Cardiac muscle cell (in vitro differentiated cells and primary cell): ENCODE results near the gene CERS6. TPM values are rescaled to one million over a fixed set of nuclear protein-coding genes. Genes with fewer than 3 reads are reported as not detected.
"Not testable (repeated sequence)": the region's sequence is repeated elsewhere in the genome, so short reads cannot be mapped to it uniquely, and the experiment has no call there.

Experiments used
- DNase-seq, 2 donors: peaks; one replicate each; pipeline versions ENCODE4 v3.0.0 to v3.0.0-alpha.2; 2010 to 2017; ENCODE audit warnings: low read depth in 1 of 2, low spot score in 1 of 2
- H3K27ac ChIP-seq: fragments of 200-600 bp; sonication (generic); 2 replicates; pipeline ENCODE4 v1.5.1; 2016
- H3K27me3 ChIP-seq: fragments of 200-600 bp; sonication (generic); 2 replicates; pipeline ENCODE4 v1.6.0; 2016; ENCODE audit warnings: control low read depth
- H3K36me3 ChIP-seq: fragments of 200-600 bp; sonication (generic); 2 replicates; pipeline ENCODE4 v1.5.1; 2016; ENCODE audit warnings: control low read depth
- H3K4me1 ChIP-seq: fragments of 200-600 bp; sonication (generic); 2 replicates; pipeline ENCODE4 v1.8.1; 2017; ENCODE audit warnings: low read depth, mild to moderate bottlenecking, mixed run types
- H3K4me3 ChIP-seq: fragments of 200-600 bp; sonication (generic); 2 replicates; pipeline ENCODE4 v1.5.1; 2016; ENCODE audit warnings: mild to moderate bottlenecking
- H3K9me3 ChIP-seq: fragments of 200-600 bp; sonication (generic); 2 replicates; pipeline ENCODE4 v1.5.1; 2017; ENCODE audit warnings: low read depth, mild to moderate bottlenecking, control low read depth
- polyA plus RNA-seq: library from polyadenylated mRNA; unstranded; fragments of >200 nt; fragmentation: Nextera tagmentation; extraction: Ambion mirVana; gene quantifications from 2 replicates; pipeline ENCODE4 v1.2.1, GENCODE V29; 2016
- total RNA-seq: library from RNA; depleted of rRNA; stranded (reverse); fragments of >200 nt; gene quantifications from 2 replicates; pipeline ENCODE4 v1.2.3, GENCODE V29; 2016
- TF ChIP-seq, protein P1 (sequence below): IDR thresholded peaks from 2 replicates; pipeline ENCODE4 v1.5.1; 2012; ENCODE audit warnings: low read depth, mild to moderate bottlenecking, low read length

The CERS6 gene
- total and polyA plus RNA-seq, 2 experiments from 2014 or later, result 17.1 to 26.6 TPM

DNA sequence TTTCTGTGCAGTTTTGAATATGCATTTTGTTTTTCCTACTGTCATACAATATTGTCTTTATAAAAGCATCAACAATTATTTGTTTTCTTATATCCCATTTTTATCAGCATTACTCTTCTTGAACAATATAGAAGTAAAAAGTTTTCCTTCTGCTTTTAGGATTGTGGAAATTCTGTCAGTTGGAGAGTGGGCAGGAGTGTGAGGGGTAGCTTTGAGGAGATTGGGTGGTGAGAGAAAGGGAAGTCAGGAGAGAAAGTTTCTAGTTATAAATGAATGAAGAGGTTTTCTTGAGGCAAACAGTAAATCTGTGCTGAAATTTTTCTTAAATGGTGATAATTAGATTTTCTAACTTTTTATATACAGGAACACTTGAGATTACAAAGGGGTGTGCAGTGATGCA, 194.7 kb downstream of the CERS6 start:
- Histone ChIP-seq H3K36me3 (no peaks in the 10 kb centered on the region), H3K27ac (no peak overlapping the region), H3K4me3 (no peak overlapping the region), H3K4me1 (peaks cover 21% of the 10 kb centered on the region), H3K9me3 (no peaks in the 10 kb centered on the region), H3K27me3 (no peaks in the 10 kb centered on the region)
- no peak for DNase-seq
- TF ChIP-seq, protein P1, sequence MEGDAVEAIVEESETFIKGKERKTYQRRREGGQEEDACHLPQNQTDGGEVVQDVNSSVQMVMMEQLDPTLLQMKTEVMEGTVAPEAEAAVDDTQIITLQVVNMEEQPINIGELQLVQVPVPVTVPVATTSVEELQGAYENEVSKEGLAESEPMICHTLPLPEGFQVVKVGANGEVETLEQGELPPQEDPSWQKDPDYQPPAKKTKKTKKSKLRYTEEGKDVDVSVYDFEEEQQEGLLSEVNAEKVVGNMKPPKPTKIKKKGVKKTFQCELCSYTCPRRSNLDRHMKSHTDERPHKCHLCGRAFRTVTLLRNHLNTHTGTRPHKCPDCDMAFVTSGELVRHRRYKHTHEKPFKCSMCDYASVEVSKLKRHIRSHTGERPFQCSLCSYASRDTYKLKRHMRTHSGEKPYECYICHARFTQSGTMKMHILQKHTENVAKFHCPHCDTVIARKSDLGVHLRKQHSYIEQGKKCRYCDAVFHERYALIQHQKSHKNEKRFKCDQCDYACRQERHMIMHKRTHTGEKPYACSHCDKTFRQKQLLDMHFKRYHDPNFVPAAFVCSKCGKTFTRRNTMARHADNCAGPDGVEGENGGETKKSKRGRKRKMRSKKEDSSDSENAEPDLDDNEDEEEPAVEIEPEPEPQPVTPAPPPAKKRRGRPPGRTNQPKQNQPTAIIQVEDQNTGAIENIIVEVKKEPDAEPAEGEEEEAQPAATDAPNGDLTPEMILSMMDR, result no peak

DNA sequence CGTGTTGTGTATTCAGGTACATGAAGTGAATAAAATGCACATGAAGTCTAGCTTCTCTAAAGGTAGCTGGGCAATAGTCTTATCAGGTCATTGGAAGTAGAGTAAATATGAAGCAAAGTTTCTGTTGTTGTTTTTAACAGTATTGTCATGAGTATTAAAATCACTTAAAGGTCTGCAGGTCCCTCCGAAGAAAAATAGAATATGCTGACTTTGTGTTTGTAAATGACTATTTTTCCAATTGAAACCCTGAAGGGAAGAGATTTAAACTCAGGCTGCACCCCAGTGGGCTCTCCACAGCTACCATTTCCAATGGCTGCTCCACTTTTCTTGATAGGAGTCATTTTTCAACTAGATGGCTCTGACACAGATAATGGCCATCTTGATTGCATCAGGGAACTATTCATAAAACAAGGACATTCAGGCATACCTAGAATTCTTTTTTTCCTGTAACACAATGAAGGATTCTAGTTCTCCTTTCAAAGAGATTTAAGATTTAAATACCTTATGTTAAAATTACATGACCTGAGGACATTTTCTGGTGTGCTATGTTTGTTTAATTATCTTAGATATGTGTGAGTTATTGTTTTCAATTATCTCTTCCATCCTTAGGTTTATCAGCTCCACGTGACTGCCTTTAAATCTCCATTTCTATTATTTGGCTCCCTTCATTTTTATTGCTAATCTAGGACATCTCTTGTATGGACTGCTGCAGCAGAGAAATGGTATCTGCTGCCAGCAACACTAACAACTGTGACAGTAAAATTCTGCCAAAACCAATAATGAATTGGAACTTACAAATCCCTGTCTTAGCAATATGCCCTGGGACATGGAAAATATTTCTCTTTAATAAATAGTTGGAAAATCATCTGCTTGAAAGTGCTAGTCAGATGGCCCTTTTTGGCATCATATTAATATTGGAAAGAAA, 197.2 kb downstream of the CERS6 start:
- TF ChIP-seq, protein P1, result no peak

DNA sequence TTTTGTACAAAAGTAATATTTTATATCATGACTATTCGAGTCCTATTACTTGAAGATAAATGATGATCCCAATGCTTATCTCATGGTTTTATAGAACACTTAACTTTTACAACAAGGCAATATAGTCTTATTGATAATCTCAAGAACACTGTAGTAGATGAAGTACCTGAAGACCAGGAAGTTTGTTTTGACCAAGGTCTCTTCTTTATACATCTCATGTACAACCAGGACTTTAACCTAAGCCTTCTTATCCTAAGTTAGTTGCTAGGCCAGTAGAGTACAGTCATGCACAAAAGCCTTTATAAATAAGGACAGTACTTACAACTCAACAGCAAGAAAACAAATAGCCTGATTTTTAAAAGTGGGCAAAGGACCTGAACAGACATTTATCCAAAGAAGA, 198.6 kb downstream of the CERS6 start:
- Histone ChIP-seq H3K36me3 (no peaks in the 10 kb centered on the region), H3K27me3 (no peaks in the 10 kb centered on the region), H3K9me3 (no peaks in the 10 kb centered on the region), H3K4me3 (no peak overlapping the region), H3K4me1 (peaks cover 9% of the 10 kb centered on the region), H3K27ac (no peak overlapping the region)
- TF ChIP-seq, protein P1, result no peak
- no peak for DNase-seq

More for the DNA sequence above, 197.2 kb downstream of the CERS6 start:
- no peak for DNase-seq
- Histone ChIP-seq H3K4me1 (peaks cover 21% of the 10 kb centered on the region), H3K4me3 (no peak overlapping the region), H3K27ac (no peak overlapping the region), H3K9me3 (no peaks in the 10 kb centered on the region), H3K36me3 (no peaks in the 10 kb centered on the region), H3K27me3 (no peaks in the 10 kb centered on the region)

DNA sequence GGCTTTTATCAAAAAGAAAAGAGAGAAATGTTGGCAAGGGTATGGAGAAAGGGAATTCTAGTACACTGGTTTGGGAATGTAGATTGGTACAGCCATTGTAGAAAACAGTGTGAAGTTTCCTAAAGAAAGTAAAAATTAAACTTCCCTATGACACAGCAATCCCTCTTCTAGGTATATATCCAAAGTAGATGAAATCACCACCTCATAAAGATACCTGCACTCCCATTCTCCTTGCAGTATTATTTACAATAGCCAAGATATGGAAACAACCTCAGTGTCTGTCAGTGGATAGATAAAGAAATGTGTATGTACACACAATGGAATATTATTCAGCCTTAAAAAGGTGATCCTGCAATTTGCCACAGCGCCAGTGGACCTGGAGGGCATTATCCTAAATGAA, 199.1 kb downstream of the CERS6 start:
- no peak overlapping the region for H3K27ac ChIP-seq
- H3K4me3 ChIP-seq, result no peak overlapping the region
- TF ChIP-seq, protein P1, result no peak
- H3K9me3 ChIP-seq, result no peaks in the 10 kb centered on the region
- DNase-seq, result no peak
- H3K27me3 ChIP-seq, result no peaks in the 10 kb centered on the region
- H3K36me3 ChIP-seq, result no peaks in the 10 kb centered on the region
- H3K4me1 ChIP-seq, result peaks cover 6% of the 10 kb centered on the region

DNA sequence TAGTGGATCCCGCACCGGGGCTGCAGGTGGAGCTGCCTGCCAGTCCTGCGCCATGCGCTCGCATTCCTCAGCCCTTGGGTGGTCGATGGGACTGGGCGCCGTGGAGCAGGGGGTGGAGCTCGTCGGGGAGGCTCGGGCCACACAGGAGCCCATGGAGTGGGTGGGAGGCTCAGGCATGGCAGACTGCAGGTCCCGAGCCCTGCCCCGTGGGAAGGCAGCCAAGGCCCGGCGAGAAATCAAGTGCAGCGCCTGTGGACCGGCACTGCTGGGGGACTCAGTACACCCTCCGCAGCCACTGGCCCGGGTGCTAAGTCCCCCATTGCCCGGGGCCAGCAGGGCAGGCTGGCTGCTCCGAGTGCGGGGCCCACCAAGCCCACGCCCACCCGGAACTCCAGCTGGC, 201.3 kb downstream of the CERS6 start:
- not testable (repeated sequence) for H3K27me3 ChIP-seq, H3K36me3 ChIP-seq, H3K4me3 ChIP-seq, H3K27ac ChIP-seq, DNase-seq, H3K9me3 ChIP-seq
- H3K4me1 ChIP-seq, result peaks cover 11% of the 10 kb centered on the region

DNA sequence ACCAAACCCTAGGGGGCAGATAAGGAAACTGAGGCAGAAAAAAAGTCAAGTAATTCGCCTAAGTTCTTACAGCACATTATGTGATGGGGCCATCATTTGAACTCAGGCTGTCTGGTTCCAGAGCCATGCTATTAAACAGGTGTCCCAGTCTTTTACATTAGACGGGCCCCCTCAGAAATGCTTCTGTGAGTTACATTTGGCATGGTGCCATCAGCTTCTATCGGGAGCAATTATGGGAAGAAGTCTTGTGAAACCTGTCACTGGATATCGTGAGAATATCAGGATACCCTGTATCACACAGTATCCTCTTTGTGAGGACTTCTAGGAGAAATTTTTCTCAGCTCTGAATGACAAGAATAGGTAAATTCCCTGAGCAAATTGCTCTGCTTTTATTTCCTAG, 202.6 kb downstream of the CERS6 start:
- H3K27ac ChIP-seq, result no peak overlapping the region
- H3K36me3 ChIP-seq, result no peaks in the 10 kb centered on the region
- peaks cover 11% of the 10 kb centered on the region for H3K4me1 ChIP-seq
- H3K9me3 ChIP-seq, result no peaks in the 10 kb centered on the region
- DNase-seq, result no peak
- H3K27me3 ChIP-seq, result no peaks in the 10 kb centered on the region
- TF ChIP-seq, protein P1, result no peak
- no peak overlapping the region for H3K4me3 ChIP-seq
